Cardiac muscle cell (in vitro differentiated cells and primary cell): ENCODE measurements around the gene TENM3. TPM values are rescaled to one million over a fixed set of nuclear protein-coding genes. Genes with fewer than 3 reads are reported as not detected.

Experiments used
- DNase-seq, 2 donors: peaks; one replicate each; pipeline versions ENCODE4 v3.0.0 to v3.0.0-alpha.2; 2010 to 2017; ENCODE audit warnings: low read depth in 1 of 2, low spot score in 1 of 2
- H3K27ac ChIP-seq: fragments of 200-600 bp; sonication (generic); 2 replicates; pipeline ENCODE4 v1.5.1; 2016
- H3K27me3 ChIP-seq: fragments of 200-600 bp; sonication (generic); 2 replicates; pipeline ENCODE4 v1.6.0; 2016; ENCODE audit warnings: control low read depth
- H3K36me3 ChIP-seq: fragments of 200-600 bp; sonication (generic); 2 replicates; pipeline ENCODE4 v1.5.1; 2016; ENCODE audit warnings: control low read depth
- H3K4me1 ChIP-seq: fragments of 200-600 bp; sonication (generic); 2 replicates; pipeline ENCODE4 v1.8.1; 2017; ENCODE audit warnings: low read depth, mild to moderate bottlenecking, mixed run types
- H3K4me3 ChIP-seq: fragments of 200-600 bp; sonication (generic); 2 replicates; pipeline ENCODE4 v1.5.1; 2016; ENCODE audit warnings: mild to moderate bottlenecking
- H3K9me3 ChIP-seq: fragments of 200-600 bp; sonication (generic); 2 replicates; pipeline ENCODE4 v1.5.1; 2017; ENCODE audit warnings: low read depth, mild to moderate bottlenecking, control low read depth
- CTCF ChIP-seq: IDR thresholded peaks from 2 replicates; pipeline ENCODE4 v1.5.1; 2012; ENCODE audit warnings: low read depth, mild to moderate bottlenecking, low read length
- polyA plus RNA-seq: library from polyadenylated mRNA; unstranded; fragments of >200 nt; fragmentation: Nextera tagmentation; extraction: Ambion mirVana; gene quantifications from 2 replicates; pipeline ENCODE4 v1.2.1, GENCODE V29; 2016
- total RNA-seq: library from RNA; depleted of rRNA; stranded (reverse); fragments of >200 nt; gene quantifications from 2 replicates; pipeline ENCODE4 v1.2.3, GENCODE V29; 2016

Gene TENM3
- total and polyA plus RNA-seq, 2 experiments from 2014 or later = 12.5 to 24.8 TPM

- Histone ChIP-seq H3K36me3 (no peaks in the 10 kb centered on the region), H3K9me3 (no peaks in the 10 kb centered on the region), H3K27ac (no peak overlapping the region), H3K4me1 (no peaks in the 10 kb centered on the region), H3K27me3 (no peaks in the 10 kb centered on the region), H3K4me3 (no peak overlapping the region)
- DNase-seq = no peak
- no peak for TF ChIP-seq CTCF
These were observed 106.8 kb downstream of the TENM3 start for GRCh38 chr4:182350041-182350440.

- no peak for DNase-seq
- Histone ChIP-seq H3K4me3 (no peak overlapping the region), H3K9me3 (no peaks in the 10 kb centered on the region), H3K27ac (no peak overlapping the region), H3K36me3 (no peaks in the 10 kb centered on the region), H3K27me3 (no peaks in the 10 kb centered on the region), H3K4me1 (no peaks in the 10 kb centered on the region)
- TF ChIP-seq CTCF = no peak
These were observed 108.3 kb downstream of the TENM3 start for GRCh38 chr4:182351485-182351884.

- H3K27me3 ChIP-seq = no peaks in the 10 kb centered on the region
- no peak for DNase-seq
- no peak overlapping the region for H3K4me3 ChIP-seq
- no peaks in the 10 kb centered on the region for H3K36me3 ChIP-seq
- H3K9me3 ChIP-seq = no peaks in the 10 kb centered on the region
- TF ChIP-seq CTCF = no peak
- no peaks in the 10 kb centered on the region for H3K4me1 ChIP-seq
- H3K27ac ChIP-seq = no peak overlapping the region
These were observed 110.9 kb downstream of the TENM3 start for GRCh38 chr4:182354106-182354505.

- H3K4me1 ChIP-seq = no peaks in the 10 kb centered on the region
- no peaks in the 10 kb centered on the region for H3K27me3 ChIP-seq
- no peaks in the 10 kb centered on the region for H3K36me3 ChIP-seq
- no peaks in the 10 kb centered on the region for H3K9me3 ChIP-seq
- no peak for TF ChIP-seq CTCF
- H3K27ac ChIP-seq = no peak overlapping the region
- DNase-seq = peak in 1 of 2 donors; percentile 47
- no peak overlapping the region for H3K4me3 ChIP-seq
These were observed 111.7 kb downstream of the TENM3 start for GRCh38 chr4:182354867-182355266.

- Histone ChIP-seq H3K27me3 (no peaks in the 10 kb centered on the region), H3K9me3 (no peaks in the 10 kb centered on the region), H3K27ac (no peak overlapping the region), H3K36me3 (no peaks in the 10 kb centered on the region), H3K4me3 (no peak overlapping the region), H3K4me1 (no peaks in the 10 kb centered on the region)
- DNase-seq = peak in 1 of 2 donors; percentile 18
- TF ChIP-seq CTCF = no peak
These were observed 124.0 kb downstream of the TENM3 start for GRCh38 chr4:182367153-182367552.

GRCh38 chr4:182369211-182369610, 126.0 kb downstream of the TENM3 start:
- no peaks in the 10 kb centered on the region for H3K27me3 ChIP-seq
- H3K9me3 ChIP-seq = no peaks in the 10 kb centered on the region
- H3K4me1 ChIP-seq = no peaks in the 10 kb centered on the region
- no peak overlapping the region for H3K4me3 ChIP-seq
- no peak for TF ChIP-seq CTCF
- no peaks in the 10 kb centered on the region for H3K36me3 ChIP-seq
- peak in 1 of 2 donors; percentile 60 for DNase-seq
- H3K27ac ChIP-seq = no peak overlapping the region
